AG08395 (cell line): ENCODE results near the gene ART3.

Source experiments
- DNase-seq: peaks from one replicate; pipeline ENCODE4 v3.0.0; 2012; ENCODE audit warnings: mixed read lengths, low spot score

The ART3 gene

DNA sequence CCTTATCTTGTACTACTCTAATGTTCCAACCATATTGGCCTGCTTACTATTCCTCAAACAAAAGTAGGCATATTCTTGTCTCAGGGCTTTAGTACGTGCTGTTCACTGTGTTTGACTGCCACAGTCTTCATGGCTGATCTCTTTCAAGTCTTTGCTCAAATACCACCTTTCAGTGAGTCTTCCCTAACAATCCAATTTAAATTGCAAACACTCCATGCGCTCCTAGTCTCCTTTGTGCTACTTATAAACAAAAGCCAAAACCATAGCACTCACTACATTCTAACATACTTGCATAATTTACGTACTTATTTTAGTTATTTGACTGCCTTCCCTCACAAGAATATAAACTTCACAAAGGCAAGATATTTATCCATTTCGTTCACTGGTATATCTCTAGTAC is 1.7 kb upstream of the ART3 start:
- DNase-seq: no peak

DNA sequence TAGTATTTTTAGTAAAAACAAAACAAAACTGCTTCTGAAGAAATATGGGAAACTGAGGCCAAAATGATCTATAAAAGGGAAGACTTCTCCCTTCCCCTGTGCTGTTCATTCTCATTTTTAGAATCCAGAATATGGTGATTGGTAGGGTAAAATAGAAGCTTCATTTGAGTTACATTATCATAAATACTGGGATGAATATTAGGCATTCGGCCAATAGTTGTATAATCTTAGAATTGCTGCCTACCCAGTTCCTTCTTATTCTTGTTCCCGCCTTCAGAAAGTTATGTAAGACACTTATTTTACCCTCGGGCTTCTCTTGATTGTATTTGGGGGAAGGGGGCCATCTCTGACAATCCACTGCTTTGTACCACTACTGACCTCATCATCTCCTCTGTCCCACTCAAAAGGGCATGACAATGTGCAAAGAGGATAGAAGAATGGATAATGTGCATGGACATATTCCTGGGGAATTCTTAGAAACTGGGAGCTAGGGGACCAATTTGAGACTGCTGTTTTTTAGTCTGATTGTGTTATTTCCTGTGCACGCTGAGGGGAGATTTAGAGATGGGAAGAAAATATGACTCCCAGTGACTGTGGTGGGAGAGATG is 588 bp downstream of the ART3 start:
- no peak for DNase-seq

DNA sequence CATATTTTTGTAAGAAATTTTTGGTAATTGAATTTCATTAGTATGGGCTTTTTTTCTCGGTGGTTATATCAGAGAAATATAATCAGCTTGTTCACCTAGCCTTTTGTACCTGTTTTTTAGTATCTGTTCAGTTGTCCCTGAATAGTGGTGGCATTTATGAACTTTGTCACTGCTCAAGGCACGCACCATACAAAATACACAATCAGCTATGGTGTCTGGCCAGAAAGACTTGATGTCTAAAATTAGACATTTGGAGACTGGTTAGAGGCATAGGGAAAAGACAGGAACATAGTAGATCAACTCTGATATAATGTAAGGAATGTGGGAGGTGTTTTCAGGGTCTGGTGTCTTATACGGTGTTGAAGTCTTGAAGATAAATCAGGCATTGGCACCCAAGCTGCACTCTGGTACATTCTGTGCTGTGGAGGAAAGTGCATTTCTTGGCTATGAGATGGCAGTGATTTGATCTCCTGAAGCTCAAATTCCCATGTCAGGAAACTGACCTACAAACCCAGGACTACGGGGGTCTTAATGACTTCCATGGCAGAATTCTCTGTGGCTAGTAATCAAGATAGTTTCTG is 3.6 kb downstream of the ART3 start:
- no peak for DNase-seq

DNA sequence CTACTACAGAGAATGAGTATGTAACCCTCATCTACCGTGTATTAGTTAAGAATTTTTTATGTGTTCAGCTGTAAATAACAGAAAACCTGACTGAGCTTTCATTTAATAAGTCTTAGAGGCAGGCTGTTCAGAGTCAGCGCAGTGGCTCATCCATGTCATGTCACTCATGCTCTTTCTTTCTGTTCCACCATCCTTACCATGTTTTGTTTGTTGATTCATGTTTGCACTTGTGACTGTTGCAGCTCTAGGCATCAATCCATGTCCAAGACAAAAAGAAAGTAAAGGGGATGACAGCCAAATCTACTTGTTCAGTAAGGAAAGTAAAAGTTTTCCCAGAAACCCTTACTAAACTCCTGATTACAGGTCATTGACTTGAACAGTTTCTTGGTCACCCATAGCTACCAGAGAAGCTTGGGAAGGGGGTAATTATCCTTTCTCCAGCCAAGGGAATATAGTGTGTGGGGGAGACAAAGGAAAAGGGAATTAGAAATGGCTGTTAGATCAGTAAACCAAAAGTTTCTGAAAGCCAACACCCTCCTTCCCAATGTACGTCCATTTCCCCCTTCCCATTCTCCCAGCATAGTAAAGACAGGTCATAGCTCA is 9.0 kb downstream of the ART3 start:
- no peak for DNase-seq

DNA sequence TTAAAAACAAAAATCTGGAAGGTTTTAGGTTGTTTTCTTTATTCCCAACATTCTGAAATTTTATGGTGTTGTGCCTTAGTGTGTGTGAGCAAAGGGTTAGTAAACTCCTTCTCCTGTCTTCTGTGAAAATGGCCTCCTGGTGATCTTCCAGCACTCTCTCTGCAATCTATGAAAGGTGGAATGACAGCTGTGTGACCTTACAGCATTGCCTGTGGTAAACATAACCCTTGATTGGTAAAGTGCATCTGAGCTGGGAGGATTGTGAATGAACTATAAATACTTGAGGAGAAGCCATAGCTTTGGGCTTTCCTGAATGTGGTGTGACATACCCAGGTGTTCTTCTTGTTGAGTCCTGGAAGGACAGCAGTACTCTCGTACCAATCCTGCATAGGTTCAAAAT is 10.0 kb downstream of the ART3 start:
- DNase-seq: no peak

DNA sequence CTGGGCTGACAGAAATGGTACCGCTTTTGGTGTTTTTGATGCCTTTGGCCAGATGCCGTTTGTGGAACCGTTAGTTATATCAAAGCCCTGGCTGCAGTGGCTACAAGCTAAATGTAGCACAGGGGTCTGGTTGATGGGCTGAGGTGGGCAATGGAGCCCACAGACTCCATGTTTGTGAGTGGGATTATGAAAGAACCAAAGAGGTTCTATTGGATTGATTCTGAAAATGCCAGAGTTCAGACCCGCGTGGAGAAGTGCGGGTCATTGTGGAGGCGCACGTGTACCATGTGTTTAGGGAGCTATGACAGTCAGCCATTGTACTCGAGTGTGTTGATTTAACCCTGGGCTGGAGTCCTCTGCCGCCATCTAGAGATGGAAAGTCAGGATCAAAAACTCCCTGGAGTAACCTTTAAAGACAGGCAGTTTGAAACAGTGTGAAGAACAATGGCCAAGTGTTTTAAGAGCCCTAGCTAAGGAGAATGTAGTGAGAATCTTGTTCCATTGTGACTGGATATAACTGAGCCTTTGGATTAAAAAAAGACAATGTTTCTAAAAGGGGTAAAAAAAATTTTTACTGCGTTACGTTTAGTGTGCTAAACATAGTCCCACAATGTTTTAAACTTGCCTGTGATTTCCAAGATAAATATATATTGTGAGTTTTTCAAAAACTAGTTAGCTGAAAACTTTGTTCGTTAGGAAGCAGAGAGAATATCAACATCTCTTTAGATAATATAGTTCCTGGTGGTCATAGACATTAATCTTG is 12.7 kb downstream of the ART3 start:
- DNase-seq: peak; percentile 68

DNA sequence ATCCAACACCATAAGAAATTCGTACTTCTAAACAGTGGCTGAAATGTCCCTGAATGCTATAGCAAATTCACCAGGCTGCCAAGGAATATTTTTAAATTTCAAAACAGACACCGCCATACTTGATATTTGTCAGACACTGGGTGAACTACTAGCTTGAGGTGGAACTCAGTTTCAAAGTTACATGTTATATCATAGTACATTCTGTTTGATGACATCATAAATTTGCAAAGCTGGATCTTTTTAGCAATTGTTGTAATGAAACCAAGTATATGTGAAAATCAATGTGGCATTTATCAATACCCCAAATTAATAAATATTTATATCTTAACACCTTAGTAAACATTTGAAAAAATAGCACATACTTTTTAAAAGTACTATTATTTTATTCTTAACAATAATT is 14.2 kb downstream of the ART3 start:
- no peak for DNase-seq

DNA sequence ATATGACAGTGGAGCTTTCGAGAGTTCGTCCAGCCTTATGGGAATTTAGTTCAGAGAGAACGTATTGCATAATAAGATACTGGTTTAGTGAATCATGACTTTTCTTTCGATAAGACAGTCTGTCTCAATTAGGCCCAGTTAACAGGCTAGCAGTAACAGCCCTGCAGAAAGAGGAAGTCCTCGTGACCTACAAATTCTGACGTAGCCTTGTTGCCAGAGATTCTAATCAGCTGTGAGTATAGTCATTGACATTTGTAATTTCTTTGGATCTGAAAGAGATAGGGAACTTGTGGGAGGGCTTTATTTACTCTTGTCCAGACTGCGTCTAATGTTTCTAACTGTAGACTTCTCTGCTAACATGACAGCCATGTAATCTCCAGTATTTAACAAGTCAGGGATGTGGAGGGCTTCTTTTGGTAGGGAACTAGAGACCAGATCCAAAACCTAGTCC is 15.8 kb downstream of the ART3 start:
- DNase-seq: peak; percentile 36

DNA sequence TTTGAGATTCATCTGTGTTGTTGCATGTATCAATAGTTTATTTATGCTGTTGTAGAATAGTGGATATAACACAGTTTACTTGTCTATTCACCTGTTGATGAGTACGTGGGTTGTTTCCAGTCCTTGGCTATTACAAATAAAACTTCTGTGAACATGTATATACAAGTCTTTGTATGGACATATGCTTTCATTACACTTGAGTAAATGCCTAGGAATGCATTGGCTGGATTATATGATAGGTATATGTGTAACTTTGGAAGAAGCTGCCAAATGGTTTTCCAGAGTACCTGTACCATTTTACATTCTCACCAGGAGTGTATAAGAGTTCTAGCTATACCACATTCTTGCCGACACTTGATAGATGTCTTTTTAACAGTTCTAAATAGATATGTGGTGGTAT is 16.5 kb downstream of the ART3 start:
- no peak for DNase-seq

DNA sequence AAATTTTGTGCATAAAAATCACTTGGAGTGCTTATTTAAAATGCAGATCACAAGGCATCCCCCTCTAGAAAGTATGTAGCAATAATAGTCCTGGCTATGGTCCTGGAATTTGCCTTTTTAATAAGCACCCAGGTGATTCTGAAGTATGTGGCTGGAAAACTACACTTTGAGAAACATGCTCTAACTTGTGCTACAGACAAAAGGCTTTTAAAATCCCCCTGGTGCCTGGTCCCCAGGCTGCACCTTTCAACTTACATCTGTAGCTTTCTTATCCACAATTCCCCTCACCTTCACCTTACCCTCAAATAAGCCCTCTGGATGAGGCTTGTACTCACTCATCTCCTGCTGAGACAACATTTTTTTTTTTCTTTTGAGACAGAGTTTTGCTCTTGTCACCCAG is 21.1 kb downstream of the ART3 start:
- DNase-seq: no peak

DNA sequence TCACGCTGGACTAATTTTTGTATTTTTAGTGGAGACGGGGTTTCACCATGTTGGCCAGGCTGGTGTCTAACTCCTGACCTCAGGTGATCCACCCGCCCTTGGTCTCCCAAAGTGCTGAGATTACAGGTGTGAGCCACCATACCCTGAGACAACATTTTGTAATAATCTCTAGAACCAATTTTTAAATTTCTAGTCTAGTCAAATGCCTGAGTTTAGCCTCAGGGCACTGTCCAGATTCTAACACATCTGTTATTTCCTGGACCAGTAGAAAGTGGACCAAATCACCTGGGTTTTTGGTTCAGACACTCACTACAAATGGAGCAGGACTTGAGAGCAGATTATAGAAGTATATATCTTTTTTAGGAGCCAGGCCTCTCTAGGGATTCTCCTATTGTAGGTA is 21.6 kb downstream of the ART3 start:
- no peak for DNase-seq

DNA sequence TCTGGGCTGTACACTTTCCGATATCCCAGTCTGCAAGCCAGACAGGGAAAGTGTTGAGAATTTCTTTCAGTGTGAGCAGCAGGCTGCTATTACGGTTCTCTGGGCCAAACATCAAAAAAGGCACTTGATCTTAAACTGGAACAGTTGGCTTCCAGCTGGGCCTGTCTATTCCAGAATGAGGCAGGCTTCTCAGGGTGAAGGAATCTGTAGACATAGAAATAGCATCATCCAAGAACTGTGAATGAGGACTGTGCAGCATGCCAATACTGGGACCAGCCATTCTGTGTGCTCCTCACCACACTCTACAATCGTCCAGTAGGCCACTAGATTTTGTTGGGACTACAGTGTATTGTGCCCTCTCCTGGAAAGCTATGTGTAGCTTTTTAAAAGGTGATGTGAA is 31.1 kb downstream of the ART3 start:
- no peak for DNase-seq

DNA sequence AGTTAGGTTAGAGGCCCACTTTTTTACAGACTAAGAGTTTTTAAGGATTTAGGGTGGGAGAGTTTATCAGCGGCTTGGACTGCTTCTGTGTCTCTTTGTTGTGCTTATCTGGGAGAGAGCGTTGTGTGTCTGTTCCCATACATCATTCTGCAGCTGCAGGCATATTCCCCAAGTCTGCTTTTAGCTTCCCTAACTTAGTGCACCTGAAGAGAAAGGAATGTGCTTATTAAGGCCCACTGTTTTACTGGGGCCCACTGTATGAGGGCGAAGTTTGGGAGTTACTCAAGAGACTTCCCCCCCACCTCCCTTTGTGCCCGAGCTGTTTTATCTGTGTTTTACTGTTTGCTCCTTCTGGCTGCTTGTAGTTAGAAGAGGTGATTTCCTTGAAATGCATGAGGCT is 31.9 kb downstream of the ART3 start:
- no peak for DNase-seq

DNA sequence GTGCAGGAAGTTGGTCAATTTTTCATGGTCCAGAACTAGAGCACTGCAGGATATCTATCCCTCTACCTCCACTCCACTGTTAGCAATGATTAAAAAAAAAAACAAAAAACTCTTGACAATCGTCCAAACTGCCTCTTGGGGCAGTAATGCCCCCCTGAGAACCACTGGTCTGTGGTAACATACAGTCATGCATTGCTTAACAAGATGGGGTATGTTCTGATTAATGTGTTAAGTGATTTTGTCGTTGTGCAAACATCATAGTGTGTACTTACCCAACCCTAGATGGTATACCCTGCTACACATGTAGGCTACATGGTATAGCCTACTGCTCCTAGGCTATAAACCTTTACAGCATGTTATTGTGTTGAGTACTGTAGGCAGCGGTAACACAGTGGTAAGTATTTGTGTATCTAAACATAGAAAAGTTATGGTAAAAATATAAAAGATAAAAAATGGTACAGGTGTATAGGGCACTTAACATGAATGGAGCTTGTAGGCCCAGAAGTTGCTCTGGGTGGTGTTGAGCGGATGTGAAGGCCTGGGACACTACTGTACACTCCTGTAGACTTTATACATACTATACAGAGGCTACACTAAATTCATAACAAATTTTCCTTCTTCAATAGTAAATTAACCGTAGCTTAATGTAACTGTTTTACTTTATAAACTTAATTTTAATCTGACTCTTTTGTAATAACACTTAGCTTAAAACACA is 34.1 kb downstream of the ART3 start:
- DNase-seq: no peak

DNA sequence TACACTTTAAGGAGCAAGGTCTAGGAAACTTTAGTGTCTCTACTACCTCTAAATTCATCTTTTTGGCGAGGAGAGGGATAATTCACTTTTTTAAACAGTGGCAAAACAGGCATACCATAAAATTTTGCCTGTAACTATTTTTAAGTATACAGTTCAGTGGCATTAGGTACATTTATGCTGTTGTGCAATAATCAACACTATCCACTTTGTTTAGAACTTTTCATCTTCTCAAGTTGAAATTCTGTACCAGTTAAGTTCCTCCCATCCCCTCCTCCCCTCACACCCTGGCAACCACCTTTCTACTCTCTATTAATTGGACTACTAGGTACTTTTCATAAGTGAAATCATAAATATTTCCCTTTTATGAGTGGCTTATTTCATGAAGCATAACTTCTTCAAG is 42.3 kb downstream of the ART3 start:
- no peak for DNase-seq

DNA sequence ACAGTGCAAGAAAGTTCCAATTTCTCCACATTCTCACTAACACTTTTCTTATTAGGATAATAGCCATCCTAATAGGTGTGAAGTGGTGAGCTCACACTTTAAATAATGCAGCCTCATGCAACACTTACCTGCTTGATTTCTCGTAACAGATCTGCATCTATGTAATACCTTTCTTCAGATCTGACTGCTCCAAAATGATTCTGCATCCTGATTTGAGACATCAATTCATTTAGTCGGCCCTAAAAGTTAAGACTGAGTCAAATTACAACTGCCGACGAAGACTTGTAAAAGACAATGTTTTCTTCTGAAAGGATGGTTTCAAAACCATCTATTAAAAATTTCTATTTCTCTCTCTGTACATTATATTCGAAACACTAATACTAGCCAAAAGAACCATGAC is 43.0 kb downstream of the ART3 start:
- DNase-seq: no peak

DNA sequence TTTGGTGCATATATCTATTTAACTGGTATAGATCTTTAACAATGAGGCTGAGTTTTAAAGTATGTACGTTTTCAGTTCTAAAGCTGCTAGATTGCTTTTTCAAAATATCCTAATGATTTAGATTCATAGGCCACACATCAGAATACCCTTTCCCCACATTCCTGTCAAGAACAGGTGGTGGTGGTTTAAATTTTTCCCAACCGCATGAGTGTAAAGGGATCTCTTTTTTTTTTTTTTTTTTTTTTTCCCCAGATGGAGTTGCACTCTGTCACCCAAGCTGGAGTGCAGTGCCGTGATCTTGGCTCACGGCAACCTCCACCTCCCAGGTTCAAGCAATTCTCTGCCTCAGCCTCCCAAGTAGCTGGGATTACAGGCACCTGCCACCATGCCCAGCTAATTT is 45.7 kb downstream of the ART3 start:
- DNase-seq: no peak

DNA sequence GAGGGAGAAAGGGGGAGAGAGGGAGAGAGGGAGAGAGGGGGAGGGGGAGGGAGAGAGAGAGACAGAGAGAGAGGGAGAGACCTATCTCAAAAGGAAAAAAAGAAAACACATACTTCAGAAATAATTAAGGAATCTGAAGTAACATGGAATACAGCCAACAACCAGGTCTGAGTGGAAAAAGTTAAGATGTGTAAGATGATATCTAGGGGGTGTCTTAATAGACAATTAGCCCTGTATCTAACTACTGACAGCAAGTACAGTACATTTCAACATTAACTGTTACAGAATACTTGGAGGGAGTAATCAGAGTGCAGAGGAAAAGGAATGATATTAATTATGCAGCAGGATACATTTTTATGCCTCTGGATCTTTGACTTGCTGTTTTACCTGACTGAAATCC is 51.3 kb downstream of the ART3 start:
- DNase-seq: no peak

DNA sequence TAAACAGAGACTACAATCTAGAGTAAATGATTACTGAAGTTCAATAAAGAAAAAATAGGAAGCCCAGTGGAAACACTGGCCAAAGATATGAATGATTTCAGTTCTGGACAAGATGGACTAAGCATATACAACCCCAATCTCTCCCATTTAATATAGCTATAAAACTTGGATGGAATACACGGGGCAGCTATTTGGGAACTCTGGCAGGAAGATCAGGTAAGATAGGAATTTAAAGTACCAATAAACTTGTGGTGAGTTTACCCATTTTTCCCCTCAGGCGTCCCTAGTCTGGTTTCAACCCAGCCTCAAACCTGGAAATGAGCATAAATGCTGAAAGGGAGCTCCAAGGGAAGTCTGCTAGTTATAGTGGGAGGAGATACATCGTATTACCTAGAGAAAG is 53.2 kb downstream of the ART3 start:
- no peak for DNase-seq

DNA sequence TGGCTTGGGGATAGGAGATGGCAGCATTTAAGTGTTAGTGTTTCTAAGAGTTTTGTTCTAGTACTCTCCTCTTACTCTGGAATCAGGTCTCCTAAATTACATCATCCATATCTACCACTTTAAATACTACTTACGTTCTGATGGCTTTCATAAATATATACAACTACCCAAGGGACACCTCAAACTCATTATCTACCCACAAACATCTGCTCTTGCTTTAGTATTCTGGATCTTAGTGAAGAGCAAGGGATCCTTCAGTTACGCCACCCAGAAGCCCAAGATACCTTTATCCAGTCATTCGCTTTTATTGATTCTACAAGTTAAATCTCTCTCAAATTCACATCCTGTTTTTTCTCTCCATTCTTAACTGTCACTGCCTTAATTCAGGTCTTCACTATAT is 66.7 kb downstream of the ART3 start:
- DNase-seq: no peak

DNA sequence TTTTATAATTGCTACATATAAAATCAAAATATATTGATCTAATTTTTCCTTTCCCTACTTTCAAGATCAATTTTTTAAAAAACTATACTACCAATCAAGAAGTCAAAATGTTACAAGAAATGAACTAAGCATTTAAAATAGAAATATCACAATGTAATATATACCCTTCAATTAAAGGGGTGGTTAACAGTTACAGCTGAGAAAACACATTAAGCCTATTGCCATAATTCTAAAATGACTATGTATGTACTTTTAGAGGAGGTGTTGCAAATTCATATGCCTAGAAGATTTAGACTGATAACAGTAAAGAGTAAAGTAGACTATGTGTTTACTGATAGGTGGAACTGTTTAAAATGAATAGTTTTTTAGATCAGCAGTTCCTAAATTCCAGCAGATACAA is 70.0 kb downstream of the ART3 start:
- DNase-seq: no peak

DNA sequence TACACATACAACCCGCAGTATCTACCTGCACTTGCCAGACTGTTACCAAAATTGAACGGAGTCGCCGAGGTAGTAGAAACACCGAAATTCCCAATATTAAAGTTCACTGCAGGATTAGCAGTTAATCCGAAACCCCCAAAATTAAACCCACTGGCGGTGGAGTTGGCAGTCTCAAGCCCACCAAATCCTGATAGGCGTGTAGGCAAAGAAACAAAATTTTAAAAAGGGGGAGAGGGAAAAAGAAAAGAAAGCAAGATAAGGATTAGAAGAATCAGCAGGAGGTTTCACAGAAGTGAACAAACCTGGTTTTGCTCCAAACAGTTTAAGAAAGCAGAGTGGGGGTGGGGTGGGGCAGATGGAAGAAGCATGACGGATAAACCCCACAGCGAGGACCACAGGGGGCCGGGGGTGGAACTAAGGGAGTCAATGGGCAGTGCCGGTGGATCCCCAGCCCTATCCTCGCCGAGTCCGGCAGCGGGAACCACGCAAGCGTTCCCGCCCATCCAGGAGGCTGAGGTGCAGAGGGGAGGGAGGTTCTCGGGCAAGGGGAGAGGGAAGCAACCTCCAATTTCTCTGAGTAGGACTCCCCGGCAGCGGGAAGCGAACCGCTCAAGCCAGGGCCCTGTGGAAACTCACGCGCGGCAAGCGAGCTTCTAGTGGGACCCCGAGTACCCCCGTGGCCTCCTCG is 73.1 kb downstream of the ART3 start:
- DNase-seq: peak; percentile 68
